HG02870 (cell line): Measurements from ENCODE around the gene BRICD5.
A peak's percentile ranks its signal among the peaks of the same experiment; 100 is the strongest.

ENCODE experiments used
- ATAC-seq: cut with Tn5 transposase; IDR thresholded peaks from one replicate; pipeline ENCODE4 v1.9.1; 2021; ENCODE audit warnings: mild to moderate bottlenecking, moderate library complexity; ENCODE audit not compliant: unreplicated experiment

Gene BRICD5

GRCh38 chr16:2237493-2238149 is 27.0 kb upstream of the BRICD5 start:
- ATAC-seq, result no peak

GRCh38 chr16:2237102-2237482 is 26.4 kb upstream of the BRICD5 start:
- ATAC-seq, result no peak

GRCh38 chr16:2236337-2237101 is 25.9 kb upstream of the BRICD5 start, which contains the start of gene DNASE1L2:
Gene DNASE1L2, plus strand, starts transcription at chr16:2236444. Its CDS starts 373 bp downstream, at chr16:2236817.
- no peak for ATAC-seq

GRCh38 chr16:2235695-2236336 is 25.2 kb upstream of the BRICD5 start:
- ATAC-seq, result no peak

GRCh38 chr16:2235234-2235651 is 24.6 kb upstream of the BRICD5 start:
- no peak for ATAC-seq

GRCh38 chr16:2234813-2235170 is 24.1 kb upstream of the BRICD5 start:
- no peak for ATAC-seq

- ATAC-seq, result no peak
Observed at GRCh38 chr16:2233872-2234812, 23.5 kb upstream of the BRICD5 start.

GRCh38 chr16:2233046-2233775 is 22.5 kb upstream of the BRICD5 start:
- no peak for ATAC-seq

- ATAC-seq, result no peak
Observed at GRCh38 chr16:2232094-2232990, 21.7 kb upstream of the BRICD5 start.

GRCh38 chr16:2231016-2231931 is 20.6 kb upstream of the BRICD5 start:
- no peak for ATAC-seq

- ATAC-seq, result no peak
Observed at GRCh38 chr16:2230376-2230775, 19.7 kb upstream of the BRICD5 start.

- ATAC-seq, result no peak
Observed at GRCh38 chr16:2229632-2230250, 19.1 kb upstream of the BRICD5 start.

- ATAC-seq, result no peak
Observed at GRCh38 chr16:2229091-2229490, 18.4 kb upstream of the BRICD5 start.

GRCh38 chr16:2228161-2228824 is 17.6 kb upstream of the BRICD5 start:
- ATAC-seq, result no peak

GRCh38 chr16:2226918-2227317 is 16.3 kb upstream of the BRICD5 start:
- no peak for ATAC-seq

GRCh38 chr16:2226245-2226793 is 15.7 kb upstream of the BRICD5 start:
- ATAC-seq, result no peak

GRCh38 chr16:2223942-2224486 is 13.4 kb upstream of the BRICD5 start:
- peak; percentile 2 for ATAC-seq
